NCI-H1930 (cell line): ENCODE measurements around the gene RNF146.
"Not testable (repeated sequence)": the region's sequence is repeated elsewhere in the genome, so short reads cannot be mapped to it uniquely, and the experiment has no call there.

Experiments
- DNase-seq, 2 experiments: peaks; one replicate each; lab custom pipeline; 2025; lab: John Stamatoyannopoulos, UW

RNF146 gene

GRCh38 chr6:127288705-127289104 is 22.0 kb downstream of the RNF146 start:
- DNase-seq, result no peak

DNA sequence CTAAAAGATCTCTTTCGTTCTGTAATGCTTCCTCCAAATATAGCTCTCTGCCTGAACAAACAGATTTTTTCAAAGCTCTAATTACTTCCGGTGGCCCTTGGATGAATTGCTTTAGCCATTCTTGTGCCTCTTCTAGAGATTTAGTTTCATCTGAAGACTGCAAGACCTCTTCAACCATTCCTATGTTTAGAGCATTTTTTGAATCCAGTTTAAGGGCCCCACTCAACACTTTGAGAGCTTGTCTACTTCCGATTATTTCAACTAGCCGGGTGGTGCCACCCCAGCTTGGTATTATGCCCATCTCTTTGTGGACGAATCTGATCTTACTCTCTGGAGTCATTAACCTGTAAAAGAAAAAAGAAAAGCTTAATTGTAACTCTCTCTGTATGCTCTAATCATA is 23.3 kb downstream of the RNF146 start:
- no peak for DNase-seq

DNA sequence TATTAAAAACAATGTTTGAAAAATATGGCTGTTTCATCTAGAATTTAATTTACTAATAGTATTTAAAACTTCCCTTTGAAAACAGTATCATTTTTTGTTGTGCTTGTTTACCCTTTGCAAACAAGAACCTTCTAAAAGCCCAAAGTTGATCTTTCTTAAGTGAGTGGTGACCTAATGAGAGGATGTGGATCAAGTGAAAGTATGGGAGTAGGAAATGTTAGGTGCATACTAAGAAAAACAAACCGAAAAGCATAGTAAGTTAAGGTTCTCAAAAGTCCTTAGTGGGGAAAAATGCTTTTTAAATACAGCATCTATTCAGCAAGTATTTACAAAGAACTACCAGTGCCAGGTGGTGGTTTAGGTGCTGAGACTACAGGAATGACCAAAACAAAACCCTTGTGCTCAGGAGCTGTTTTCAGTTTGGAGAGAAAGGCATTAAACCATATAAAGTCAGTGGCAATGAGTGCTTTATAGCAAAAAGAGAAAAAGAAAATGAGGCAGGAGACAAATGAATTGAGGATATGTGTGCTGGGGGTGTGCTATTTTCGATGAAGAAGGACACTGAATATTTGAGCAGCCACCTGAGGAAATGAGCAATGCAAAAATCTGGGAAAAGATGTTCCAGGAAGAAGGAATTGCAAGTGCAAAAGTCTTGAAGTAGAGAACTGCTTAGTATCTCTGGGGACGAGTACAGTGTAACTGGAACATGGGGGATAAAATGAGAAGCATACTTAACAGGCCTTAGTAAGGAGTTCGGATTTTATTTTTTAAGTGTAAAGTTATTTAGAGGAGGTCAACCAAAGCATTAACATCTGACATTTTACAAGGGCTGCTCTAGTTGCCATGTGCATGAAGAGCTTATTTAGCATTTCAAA is 24.0 kb downstream of the RNF146 start:
- no peak for DNase-seq

DNA sequence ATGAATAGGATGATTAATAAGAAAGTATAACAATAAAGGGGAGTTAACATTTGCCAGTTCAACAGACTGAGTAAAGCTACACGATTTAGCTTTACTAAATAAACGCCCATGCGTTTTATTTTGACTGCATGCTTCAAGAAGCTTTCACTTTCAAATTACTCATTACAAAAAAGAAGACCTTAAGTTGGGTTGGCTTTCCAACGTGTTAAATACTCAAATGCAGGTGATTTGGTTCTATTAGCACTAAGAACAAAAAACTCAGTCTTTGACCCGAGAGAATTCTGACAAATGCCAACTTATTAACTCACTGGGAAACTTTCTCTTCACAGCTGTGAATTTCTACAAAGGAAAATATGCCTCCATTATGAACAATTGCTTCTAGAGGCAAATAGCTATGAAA is 24.8 kb downstream of the RNF146 start:
- no peak for DNase-seq

DNA sequence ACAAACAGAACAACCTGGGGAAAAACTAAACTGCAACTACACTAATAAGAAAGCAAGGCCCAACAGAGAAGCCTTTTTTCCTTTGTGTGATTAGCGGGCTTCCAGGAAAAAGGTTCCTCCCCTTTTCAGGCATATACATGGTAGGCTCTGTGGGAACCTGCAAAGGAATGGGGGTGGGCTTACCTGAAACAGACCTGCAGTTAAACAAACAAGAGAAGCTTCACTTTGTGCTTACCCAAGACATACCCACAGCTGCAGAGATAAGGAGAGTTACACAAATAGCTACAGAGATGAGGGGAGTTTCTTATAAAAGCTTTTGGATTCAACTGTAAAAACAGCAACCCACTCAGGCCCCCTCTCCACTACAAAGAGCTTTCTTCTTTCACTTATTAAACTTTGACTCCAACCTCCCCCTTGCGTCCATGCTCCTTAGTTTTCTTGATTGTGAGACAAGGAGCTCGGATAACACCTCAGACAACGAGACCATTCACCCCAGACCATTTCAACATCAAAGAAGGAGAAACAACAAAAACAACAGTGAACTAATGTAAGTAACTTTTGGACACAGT is 30.9 kb downstream of the RNF146 start:
- no peak for DNase-seq

DNA sequence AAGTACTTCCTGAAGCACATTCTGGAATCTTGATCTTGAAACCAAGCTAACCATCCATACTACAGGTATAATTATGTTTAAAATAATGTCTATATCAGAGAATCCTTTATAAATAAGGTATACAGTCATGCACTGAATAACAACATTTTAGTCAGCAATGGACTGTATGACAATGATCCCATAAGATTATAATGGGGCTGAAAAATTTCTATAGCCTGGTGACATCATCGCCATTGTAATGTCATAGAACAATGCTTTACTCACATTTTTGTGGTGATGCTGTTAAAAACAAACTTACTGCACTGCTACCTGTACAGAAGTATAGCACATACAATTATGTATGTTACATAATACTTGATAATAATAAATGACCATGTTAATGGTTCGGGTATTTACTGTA is 31.8 kb downstream of the RNF146 start:
- no peak for DNase-seq

DNA sequence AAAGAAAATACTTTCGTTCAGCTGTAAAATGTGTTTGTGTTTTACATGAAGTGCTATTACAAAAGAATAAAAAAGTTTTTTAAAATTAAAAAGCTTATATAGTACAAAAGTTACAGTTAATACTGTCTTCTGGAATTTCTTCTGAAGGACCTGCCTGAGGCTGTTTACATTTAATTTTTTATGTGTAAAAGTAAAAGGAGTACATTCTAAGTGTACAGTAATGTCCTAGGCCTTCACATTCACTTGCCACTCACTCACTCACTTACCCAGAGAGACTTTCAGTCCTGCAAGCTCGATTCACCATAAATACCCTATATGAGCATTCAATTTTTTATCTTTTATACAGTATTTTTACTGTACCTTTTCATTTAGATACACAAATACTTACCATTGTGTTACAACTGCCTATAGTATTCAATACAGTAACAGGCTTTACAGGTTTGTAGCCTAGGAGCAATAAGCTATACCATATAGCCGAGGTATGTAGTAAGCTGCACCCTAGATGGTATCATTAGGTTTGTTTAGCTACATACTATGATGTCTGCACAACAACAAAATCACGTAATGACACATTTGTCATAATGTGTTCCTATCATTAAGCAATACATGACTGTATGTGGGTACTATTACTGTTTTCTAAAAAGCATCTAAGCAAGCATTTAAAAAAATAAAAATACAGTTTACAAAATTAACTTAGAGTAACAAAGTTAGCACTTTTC is 33.0 kb downstream of the RNF146 start:
- DNase-seq, result no peak

DNA sequence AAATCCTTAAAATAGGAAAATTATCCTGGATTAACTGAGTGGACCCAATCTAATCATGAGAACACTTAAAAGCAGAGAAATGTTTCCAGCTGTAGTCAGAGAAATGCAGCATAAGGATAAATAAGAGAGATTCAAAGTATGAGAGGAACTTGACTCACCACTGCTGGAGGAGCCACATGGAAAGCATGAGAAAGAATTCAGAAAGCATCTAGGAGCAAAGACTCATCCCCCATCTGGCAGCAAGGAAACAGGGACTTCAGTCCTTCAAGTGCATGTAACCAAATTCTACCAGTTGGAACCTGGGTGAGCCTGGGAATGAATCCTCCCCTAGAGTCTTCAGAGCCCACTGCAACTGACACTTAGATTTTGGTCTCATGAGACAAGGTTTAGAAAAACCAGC is 33.7 kb downstream of the RNF146 start:
- DNase-seq, result no peak

DNA sequence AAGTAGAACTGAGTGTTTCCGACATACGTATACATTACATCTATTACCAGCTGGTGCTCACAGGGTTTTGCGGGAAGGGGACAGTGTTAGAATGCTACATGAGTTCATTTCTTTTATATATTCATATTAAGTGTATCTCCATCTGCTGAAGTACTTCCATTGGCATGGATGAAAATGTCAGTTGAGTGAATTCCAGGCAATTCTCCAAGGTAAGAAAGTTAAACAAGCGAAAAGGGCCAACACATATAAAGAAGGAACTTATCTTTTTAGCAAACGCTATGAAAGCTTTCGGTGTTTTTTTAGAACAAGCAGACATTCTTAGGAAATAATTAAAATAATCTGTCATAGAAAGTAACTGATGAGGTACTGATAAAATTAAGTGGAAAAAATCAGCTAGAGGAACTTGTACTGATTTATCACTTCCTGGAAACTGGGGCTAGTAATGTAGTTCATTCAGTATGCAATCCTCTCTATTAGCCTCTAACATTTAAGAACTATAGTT is 34.6 kb downstream of the RNF146 start:
- no peak for DNase-seq

DNA sequence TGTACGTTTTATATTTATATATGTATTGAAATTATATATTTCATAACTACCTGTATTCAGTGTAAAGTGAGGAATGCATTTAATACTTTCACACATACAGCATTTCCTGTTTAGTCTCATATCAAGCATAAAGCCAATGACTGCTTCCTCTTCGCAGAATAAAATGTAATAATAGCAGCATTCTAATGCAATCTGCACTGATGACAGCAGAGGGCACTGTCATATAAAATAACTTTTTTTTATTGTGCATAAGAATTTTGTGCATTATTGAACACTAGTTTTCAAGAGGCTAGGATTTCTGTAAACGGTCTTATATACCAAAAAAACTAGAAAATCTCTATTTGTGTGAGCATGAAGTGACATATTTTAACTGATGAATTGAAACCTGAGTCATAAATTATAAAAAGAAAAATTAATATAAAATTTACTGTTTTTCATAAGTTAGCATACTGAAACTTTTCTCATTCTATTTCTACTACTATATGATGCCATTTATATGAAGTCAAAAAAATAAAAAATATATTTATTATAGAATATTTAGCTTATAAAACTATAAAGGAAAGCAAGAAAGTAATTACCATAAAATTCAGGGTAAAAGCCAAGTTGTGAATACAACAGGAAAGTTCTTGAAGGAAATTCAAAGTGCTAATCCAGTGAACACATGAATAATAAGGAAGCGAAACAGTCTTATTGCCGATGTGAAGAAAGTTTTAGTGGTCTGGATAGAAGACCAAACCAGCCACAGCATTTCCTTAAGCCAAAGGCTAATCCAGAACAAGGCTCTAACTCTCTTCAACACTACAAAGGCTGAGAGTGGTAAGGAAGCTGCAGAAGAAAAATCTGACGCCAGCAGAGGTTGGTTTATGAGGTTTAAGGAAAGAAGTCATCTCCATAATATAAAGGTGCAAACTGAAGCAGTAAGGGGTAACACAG is 36.3 kb downstream of the RNF146 start:
- no peak for DNase-seq

DNA sequence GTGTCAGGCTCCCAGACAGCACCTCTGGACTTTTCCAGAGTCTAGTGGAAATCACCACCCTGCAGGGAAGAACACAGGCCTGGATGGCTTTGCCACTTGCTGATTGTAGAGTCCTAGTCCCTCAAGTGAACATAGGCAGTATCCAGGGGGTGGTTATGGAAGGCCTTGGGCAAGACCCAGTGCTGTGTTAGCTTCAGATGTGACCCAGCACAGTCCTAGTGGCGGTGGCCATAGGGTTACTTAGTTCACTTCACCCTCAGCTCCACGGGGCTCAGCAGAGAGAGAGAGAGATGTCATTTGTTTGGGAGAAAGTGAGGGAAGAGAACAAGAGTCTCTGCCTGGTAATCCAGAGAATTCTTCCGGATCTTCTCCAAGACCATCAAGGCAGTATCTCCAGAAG is 37.3 kb downstream of the RNF146 start:
- DNase-seq, result no peak

DNA sequence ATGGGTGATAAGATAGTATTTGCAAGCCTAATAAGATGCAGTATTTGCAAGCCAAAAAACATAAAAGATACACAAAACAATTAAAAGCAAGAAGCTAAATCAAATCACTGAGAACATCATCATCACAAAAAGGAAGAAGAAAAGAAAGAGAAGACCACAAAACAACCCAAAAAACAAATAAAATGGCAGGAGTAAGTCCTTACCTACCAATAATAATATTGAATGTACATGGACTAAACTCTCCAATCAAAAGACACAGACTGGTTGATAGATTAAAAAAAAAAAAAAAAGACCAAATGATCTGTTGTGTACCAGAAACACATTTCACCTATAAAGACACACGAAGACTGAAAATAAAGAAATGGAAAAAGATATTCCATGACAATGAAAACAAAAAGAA is 39.1 kb downstream of the RNF146 start:
- no peak for DNase-seq

DNA sequence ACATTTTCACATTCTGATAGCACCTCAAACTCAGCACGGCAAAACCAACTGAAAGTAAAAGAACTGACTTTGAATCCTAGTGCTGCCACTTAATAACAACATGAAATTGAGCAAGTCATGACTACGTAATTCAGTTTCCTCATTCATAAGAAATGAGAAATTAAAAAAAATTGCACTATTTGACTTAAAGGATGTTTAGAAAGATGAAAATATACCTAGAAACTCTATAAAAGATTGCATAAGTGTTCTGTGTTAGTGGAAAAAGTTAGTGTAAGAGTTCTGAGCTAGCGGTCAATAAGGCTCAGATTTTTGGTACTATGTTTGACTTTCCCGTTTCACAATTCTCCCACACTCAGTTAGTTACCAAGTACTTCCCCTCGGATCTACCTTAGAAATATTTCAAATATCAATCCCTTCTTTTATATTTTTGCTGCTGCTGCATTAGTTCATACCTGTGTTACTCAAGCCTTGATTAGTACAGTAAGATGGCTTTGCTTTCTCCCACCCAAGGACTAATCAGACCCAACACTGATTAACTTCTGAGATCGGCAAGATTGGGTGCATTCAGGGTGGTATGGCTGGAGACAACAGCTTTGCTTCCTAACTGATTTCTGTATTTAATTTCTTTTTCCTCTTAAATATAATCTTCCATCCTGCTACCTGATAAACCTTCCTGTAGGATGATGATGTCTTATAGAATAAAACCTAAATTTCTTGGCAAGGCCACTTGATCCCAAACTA is 50.9 kb downstream of the RNF146 start:
- no peak for DNase-seq

GRCh38 chr6:127319686-127320085 is 53.0 kb downstream of the RNF146 start:
- no peak for DNase-seq

GRCh38 chr6:127328043-127328609 is 61.5 kb downstream of the RNF146 start:
- no peak for DNase-seq

DNA sequence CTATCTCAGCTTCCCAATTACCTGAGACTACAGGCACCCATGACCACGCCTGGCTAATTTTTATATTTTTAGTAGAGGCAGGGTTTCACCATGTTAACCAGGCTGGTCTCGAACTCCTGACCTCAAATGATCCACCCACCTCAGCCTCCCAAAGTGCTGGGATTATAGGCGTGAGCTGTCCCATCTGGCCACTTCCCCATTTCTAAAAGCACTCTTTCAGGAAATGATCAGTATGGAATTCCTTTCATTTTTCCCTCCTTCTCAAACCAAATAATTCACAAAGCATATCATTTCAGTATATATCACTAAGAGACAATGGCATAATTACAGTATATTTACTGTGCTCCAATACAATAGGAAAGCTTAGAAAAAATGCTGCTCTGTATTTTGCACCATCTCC is 64.6 kb downstream of the RNF146 start:
- not testable (repeated sequence) for DNase-seq

DNA sequence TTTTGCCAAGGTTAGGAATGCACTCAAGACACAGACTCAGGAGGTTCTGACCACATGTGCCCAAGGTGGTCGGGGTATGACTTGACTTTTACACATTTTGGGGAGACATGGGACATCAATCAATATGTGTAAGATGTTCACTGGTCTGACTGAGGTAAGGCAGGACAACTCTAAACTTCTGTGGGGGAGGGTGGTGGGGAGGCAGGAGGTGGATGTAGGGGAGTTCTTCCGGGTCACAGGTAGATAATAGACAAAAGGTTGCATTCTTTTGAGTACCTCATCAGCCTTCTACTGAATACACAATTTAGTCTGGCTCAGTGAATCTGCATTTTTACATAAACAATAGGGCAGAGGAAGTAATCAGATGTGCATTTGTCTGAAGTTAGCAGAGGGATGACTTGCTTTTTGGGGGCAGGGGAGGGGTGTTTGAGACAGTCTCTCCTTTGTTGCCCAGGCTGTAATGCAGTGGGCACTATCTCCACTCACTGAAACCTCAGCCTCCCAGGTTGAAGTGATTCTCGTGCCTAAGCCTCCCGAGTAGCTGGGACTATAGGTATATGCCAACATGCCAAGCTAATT is 65.8 kb downstream of the RNF146 start:
- DNase-seq, result no peak
